ENCODE results near the gene SSNA1.

The SSNA1 gene

GRCh38 chr9:137156567-137157375 lies 31.7 kb upstream of the SSNA1 start:
- DNase-seq, result peak; percentile 78

DNA sequence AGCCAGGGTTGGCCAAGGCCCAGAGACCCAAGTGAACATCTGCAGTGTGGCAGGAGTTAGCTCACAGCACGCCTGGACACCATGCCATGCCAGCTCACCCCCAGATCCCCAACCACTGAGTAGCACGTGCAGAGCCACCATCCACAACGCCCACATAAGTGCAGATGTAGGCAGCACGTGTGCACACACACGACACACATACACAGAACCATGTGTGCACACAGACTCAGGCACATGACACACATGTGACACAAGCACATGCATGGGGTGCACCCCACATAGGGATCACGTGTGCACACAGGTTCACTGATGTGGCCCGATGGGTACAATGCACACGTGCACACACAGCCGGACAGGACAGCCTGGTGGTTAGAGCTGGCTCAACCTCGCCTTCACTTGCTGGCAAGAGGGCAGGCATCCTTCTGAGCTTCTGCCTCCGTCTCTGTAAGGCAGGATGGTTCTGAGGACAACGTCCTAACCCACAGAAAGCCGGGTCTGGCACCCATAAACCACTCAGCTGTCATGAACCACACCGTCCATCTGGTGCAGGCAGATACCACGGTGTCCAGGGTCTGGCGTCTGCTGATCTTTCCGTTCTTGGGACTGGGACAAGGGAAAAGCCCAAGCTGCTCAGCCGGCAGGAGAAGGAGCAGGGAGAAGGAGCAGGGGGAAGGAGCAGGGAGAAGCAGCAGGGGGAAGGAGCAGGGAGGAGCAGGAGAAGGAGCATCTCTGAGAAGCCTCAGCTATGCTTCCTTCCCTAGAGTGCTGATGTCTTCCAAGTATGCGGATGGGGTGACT lies 30.7 kb upstream of the SSNA1 start:
- no peak for DNase-seq

- DNase-seq, result peak; percentile 72
Observed at GRCh38 chr9:137158625-137159024, 29.9 kb upstream of the SSNA1 start.

DNA sequence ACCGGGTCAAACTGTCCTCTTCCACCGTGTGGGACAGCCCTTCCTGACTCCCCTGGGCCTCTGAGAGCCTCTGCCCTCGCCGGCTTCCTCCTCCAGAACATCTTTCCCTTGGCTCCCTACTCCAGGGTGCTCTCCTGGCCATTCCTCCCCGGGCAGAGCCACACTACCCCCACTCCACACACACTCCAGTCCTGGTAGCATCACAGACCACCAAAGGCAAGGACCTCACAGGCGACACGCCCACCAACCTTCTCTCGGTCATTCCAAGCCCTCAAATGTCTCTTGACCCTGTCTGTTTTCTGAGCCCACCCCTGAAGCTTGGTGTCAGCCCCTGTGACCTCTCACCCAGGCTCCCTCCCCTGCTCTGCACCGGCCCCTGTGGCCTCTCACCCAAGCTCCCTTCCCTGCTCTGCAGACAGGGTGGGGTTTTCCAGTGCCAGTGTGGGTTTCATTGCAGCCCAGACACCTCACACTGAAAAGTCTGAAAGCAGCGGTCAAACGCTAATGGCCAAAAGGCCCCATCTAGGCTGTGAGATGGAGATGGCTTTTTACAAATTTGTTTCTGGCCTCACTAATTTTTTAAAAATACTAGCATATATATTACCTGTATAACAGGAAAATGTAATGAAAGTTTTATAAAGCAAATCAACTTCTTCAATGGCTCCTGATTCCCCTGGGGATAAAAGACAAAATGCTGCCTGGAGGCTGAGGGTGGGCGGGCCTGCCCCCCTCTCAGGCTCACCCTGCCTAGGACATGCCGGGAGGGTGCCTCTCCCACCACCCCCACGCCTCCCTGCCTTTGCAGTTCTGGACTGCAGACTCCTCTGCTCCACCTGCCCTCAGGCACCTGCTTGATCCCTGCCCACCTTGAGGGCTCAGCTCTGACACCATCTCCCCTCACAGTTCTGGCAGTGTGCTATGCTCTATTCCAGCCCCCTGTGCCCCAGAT lies 29.1 kb upstream of the SSNA1 start:
- DNase-seq, result no peak

DNA sequence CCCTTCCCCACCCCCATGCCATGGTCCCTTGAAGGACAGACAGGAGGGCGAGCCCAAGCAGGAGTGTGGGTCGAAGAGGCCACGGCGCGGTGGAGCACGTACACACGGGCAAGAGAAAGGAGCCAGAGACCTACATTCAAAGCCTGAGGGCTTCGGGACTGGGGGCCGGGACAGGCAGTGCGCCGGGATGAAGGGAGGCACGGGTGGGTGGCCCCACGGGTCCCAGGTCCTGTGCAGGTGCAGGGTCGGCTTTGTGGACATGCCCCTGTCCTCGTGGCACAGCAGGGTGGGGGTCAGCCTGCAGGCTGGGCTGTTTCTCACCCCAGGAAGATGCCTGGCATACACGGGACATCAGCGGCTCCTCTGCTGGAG lies 28.4 kb upstream of the SSNA1 start:
- DNase-seq, result no peak

DNA sequence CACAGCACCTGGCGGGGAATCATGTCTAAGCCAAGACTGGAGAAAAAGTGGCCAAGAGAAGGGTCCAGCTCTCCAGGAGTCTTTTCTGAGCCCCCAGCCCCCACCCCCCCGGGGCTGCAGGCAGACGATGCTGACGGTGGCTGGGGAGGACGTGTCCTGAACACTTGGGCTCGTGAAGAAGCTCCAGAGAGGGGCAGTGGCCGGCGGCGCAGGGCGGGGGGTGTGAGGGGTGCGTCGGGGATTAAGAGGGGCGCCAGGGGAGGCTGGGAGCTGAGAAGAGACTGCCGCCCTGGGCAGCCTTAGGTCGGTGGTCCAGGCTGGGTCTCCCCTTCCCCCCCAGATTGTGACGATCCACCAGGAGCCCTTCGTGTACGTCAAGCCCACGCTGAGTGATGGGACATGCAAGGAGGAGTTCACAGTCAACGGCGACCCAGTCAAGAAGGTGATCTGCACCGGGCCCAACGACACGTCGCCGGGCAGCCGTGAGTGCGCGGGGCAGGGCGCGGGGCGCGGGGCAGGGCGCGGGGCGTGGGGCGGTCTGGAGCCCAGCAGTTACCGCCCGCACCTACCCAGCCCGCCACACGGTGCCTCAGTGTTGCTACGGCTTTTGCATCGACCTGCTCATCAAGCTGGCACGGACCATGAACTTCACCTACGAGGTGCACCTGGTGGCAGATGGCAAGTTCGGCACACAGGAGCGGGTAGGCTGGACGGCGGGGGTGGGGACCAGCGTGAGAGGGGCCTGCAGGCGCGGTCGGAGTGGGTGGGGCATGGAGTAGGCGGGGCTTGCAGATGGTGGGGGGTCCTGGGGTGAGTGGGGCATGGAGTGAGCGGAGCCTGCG lies 27.5 kb upstream of the SSNA1 start:
- DNase-seq, result peak; percentile 93

DNA sequence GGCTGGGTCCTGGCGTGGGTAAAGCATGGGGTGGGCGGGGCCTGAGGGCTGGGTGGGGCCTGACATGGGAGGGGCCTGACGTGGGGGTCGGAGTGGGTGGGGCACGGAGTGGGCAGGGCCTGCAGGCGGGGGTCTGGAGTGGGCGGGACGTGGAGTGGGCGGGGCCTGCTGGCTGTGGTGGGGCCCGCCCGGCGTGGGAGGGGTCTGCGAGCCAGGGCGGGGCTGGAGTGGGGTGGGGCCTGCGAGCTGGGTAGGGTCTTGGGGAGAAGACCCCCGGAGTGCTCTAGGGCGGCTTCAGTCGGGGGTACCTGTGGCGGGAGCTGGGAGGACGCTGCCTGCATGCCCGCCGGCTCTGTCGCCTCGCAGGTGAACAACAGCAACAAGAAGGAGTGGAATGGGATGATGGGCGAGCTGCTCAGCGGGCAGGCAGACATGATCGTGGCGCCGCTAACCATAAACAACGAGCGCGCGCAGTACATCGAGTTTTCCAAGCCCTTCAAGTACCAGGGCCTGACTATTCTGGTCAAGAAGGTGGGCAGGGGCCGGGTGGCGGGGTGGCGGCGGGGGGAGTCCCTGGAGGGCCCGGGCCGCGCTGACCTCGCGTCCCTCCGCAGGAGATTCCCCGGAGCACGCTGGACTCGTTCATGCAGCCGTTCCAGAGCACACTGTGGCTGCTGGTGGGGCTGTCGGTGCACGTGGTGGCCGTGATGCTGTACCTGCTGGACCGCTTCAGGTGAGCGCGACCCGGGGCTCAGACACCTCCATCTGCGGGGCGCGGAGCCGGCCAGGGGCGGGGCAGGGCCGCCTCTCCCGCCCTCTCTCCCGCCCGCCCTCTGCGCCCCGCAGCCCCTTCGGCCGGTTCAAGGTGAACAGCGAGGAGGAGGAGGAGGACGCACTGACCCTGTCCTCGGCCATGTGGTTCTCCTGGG lies 26.7 kb upstream of the SSNA1 start:
- peak; percentile 83 for DNase-seq

- peak; percentile 74 for DNase-seq
Observed at GRCh38 chr9:137162505-137163364, 25.7 kb upstream of the SSNA1 start.

GRCh38 chr9:137163365-137163715 lies 25.1 kb upstream of the SSNA1 start:
- no peak for DNase-seq

DNA sequence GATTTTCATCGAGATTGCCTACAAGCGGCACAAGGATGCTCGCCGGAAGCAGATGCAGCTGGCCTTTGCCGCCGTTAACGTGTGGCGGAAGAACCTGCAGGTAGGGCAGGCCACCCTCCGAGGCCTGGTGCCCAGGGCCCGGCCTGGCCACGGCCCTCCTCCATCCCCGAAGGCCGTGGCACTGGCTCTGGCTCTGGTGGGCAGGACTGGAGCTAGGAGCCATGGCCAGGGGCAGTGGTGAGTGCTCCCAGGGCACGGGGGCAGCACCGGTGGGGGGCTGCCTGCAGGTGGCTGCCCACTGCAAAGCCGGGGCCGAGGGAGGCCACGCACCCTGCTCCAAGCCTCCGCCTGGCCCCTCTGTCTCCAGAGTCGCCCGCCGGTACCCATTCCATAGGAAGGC lies 24.7 kb upstream of the SSNA1 start:
- DNase-seq, result no peak

- DNase-seq, result no peak
Observed at GRCh38 chr9:137164370-137165249, 23.9 kb upstream of the SSNA1 start.

DNA sequence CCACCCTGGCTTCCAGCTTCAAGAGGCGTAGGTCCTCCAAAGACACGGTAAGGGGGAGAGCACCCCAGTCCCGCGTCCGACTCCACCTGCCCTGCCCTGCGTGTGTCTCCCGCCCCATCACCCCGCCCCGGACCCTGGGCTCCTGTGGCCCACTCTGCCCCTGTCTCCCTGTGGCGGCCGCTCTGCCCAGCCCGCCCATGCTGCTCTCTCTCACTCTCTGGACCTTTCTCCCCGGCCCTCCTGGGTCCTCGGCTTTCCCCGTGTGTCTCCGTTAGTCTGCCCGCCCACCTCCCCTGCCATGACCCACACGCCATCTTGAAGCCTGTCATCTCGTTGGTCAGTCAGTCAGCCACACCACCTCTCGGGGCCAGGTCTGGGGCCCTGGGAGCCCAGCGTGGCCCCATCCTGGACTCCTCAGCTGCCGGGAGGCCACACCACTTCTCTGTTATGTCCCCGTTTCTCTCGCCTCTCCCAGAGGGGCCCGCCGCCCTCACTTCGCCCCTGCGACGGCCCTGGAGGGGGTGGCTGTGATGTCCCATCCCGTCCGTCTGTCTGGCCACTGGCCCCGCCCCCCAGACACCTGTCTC lies 23.1 kb upstream of the SSNA1 start:
- DNase-seq, result no peak

DNA sequence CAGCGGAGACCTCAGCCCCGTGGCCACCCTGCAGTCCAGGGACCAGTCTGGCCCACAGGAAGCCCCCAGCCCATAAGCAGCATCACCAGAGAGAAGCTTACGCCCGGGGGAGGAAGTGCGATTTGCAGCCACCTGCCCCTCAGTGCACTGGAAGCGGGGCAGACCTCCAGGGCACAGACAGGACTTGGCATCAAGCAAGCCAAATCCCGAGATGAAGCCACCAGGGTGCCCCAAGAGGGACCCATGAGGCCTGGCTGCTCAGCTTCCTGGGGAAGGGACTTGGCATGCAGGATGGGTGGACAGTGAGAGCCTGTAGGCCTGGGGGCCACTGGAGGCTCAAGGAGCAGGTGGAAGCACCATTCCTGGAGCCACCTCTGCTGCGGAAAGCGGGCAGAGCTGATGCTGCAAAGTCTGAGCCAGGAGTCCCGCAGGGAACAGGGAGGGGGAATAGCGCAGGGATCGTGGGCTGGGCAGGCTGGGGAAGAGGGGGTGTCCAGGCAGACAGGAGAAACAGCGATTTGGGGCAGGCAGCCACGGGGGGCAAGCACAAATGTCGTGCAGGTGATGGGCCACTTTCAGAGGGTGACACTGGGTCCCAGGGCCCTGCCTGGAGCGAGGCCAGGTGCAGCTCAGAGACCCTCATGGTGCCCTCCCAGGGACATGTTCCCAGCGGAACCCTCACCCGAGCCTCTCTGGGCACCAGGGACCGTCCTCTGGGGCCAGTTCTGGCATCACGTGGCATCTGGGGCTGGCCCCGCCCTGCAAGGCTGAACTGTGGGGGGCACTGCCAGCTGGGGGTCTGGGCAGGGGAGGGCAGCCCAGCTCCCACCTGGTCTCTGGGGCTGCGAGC lies 21.9 kb upstream of the SSNA1 start:
- no peak for DNase-seq

GRCh38 chr9:137167277-137167746 lies 21.2 kb upstream of the SSNA1 start:
- DNase-seq, result peak; percentile 56

- peak; percentile 74 for DNase-seq
Observed at GRCh38 chr9:137167747-137168572, 20.5 kb upstream of the SSNA1 start.

GRCh38 chr9:137168573-137168903 lies 19.9 kb upstream of the SSNA1 start:
- peak; percentile 74 for DNase-seq

All from NCI-H69 (cell line).